ENCODE measurements around the gene AOC2. TPM values are rescaled to one million over a fixed set of nuclear protein-coding genes. Genes with fewer than 3 reads are reported as not detected.
A peak's percentile ranks its signal among the peaks of the same experiment; 100 is the strongest.

Gene AOC2
- total and polyA plus RNA-seq, 9 of the 15 experiments (the other 6 are each of a cell fraction or from before 2014, with no cell fraction given), result 0.08 to 0.91 (median 0.49) TPM

DNA sequence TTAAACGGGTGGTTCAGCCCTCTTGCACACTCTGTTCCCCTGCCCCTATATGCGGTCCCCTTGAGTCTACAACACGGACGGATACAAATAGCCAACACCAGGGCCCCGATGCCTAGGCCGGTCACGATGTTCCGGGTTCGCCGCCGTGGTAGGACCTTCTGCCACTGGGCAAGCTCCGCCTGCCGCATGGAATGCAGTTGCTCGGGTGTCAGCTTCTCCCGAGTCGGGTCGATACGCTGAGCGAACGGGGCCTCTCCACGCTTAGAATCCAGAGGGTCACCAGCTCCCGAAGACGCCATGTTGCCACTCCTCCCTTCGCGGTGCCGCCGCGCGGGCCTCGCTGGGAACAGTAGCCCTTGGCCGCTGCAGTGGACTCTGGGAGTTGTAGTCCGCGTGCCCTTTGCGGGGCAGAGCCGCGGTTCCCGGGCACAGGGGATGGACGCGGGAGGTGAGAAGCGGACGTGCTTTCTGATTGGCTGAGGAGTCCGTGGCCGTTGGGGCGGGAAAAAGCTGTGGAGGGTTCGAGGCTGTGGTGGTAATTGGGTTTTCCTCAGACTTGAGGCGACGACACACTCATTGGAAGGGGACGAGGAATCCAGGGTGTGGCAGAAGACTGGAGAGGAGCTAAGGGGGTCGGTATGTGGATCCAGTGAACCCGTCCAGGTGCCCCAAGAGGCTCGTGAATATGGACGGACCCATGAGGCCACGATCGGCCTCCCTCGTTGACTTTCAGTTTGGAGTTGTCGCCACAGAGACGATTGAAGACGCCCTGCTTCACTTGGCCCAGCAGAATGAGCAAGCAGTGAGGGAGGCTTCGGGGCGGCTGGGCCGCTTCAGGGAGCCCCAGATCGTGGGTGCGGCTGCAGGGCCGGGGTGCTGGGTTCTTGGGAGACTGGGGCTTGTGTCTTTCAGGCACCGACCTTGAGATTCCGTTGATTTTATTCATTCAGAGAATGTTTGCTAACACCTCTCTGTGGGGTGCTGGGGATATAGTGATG, 45.7 kb upstream of the AOC2 start, which contains the start of the genes CNTD1 and COA3 (continued):
- TF ChIP-seq, protein P1, sequence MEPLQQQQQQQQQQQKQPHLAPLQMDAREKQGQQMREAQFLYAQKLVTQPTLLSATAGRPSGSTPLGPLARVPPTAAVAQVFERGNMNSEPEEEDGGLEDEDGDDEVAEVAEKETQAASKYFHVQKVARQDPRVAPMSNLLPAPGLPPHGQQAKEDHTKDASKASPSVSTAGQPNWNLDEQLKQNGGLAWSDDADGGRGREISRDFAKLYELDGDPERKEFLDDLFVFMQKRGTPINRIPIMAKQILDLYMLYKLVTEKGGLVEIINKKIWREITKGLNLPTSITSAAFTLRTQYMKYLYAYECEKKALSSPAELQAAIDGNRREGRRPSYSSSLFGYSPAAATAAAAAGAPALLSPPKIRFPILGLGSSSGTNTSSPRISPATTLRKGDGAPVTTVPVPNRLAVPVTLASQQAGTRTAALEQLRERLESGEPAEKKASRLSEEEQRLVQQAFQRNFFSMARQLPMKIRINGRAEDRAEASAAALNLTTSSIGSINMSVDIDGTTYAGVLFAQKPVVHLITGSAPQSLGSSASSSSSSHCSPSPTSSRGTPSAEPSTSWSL (CRISPR knock-in tag; IDR thresholded peaks at IDR 0.05; ENCODE audit: borderline replicate concordance), result no peak
- TF ChIP-seq TEAD1 (CRISPR knock-in tag; IDR thresholded peaks at IDR 0.05) (peak; percentile 40; a peak in 2 of 4 replicates), SIX5 (IDR thresholded peaks at IDR 0.05; ENCODE audit: borderline replicate concordance in 1 of 2, insufficient read depth in 1 of 2, low read depth in 1 of 2, low read length in 2 of 2) (peak; percentile 82 to 87), CBX3 (IDR thresholded peaks at IDR 0.05; ENCODE audit: borderline replicate concordance in 1 of 2, low read length in 2 of 2) (peak in 1 of 2 experiments; percentile 78; a peak in 1 of 3 replicates), ELF1 (tag; IDR thresholded peaks at IDR 0.05) (peak; percentile 35; the same call in 1 of the 2 replicates), MTA2 (IDR thresholded peaks at IDR 0.05; ENCODE audit: low read depth) (no peak), GTF2E2 (tag; IDR thresholded peaks at IDR 0.05) (no peak), FOXA3 (CRISPR knock-in tag; conservative IDR thresholded peaks at IDR 0.05 in 1 of 2, IDR thresholded peaks at IDR 0.05 in 1 of 2) (peak in 1 of 2 experiments; percentile 61; a peak in 1 of 4 replicates), DNMT1 (IDR thresholded peaks at IDR 0.05) (0 out of 2 replicates have a peak, but pooled peaks have one; percentile 41), MYC (IDR thresholded peaks at IDR 0.05; ENCODE audit: low read depth, low read length) (peak; percentile 80), MYC (CRISPR knock-in tag; IDR thresholded peaks at IDR 0.05; ENCODE audit: borderline replicate concordance, low read depth) (no peak), POLR2AphosphoS5 (IDR thresholded peaks at IDR 0.05; ENCODE audit: control insufficient read depth, insufficient read depth, low read depth, low read length) (peak; percentile 66; the same call in 1 of the 2 replicates)
- TF ChIP-seq, protein P2, sequence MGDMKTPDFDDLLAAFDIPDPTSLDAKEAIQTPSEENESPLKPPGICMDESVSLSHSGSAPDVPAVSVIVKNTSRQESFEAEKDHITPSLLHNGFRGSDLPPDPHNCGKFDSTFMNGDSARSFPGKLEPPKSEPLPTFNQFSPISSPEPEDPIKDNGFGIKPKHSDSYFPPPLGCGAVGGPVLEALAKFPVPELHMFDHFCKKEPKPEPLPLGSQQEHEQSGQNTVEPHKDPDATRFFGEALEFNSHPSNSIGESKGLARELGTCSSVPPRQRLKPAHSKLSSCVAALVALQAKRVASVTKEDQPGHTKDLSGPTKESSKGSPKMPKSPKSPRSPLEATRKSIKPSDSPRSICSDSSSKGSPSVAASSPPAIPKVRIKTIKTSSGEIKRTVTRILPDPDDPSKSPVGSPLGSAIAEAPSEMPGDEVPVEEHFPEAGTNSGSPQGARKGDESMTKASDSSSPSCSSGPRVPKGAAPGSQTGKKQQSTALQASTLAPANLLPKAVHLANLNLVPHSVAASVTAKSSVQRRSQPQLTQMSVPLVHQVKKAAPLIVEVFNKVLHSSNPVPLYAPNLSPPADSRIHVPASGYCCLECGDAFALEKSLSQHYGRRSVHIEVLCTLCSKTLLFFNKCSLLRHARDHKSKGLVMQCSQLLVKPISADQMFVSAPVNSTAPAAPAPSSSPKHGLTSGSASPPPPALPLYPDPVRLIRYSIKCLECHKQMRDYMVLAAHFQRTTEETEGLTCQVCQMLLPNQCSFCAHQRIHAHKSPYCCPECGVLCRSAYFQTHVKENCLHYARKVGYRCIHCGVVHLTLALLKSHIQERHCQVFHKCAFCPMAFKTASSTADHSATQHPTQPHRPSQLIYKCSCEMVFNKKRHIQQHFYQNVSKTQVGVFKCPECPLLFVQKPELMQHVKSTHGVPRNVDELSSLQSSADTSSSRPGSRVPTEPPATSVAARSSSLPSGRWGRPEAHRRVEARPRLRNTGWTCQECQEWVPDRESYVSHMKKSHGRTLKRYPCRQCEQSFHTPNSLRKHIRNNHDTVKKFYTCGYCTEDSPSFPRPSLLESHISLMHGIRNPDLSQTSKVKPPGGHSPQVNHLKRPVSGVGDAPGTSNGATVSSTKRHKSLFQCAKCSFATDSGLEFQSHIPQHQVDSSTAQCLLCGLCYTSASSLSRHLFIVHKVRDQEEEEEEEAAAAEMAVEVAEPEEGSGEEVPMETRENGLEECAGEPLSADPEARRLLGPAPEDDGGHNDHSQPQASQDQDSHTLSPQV (IDR thresholded peaks at IDR 0.05), result peak; percentile 69
- TF ChIP-seq, protein P3, sequence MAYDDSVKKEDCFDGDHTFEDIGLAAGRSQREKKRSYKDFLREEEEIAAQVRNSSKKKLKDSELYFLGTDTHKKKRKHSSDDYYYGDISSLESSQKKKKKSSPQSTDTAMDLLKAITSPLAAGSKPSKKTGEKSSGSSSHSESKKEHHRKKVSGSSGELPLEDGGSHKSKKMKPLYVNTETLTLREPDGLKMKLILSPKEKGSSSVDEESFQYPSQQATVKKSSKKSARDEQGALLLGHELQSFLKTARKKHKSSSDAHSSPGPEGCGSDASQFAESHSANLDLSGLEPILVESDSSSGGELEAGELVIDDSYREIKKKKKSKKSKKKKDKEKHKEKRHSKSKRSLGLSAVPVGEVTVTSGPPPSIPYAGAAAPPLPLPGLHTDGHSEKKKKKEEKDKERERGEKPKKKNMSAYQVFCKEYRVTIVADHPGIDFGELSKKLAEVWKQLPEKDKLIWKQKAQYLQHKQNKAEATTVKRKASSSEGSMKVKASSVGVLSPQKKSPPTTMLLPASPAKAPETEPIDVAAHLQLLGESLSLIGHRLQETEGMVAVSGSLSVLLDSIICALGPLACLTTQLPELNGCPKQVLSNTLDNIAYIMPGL (CRISPR knock-in tag; IDR thresholded peaks at IDR 0.05), result peak; percentile 81; the same call in 1 of the 2 replicates
- TF ChIP-seq, protein P4, sequence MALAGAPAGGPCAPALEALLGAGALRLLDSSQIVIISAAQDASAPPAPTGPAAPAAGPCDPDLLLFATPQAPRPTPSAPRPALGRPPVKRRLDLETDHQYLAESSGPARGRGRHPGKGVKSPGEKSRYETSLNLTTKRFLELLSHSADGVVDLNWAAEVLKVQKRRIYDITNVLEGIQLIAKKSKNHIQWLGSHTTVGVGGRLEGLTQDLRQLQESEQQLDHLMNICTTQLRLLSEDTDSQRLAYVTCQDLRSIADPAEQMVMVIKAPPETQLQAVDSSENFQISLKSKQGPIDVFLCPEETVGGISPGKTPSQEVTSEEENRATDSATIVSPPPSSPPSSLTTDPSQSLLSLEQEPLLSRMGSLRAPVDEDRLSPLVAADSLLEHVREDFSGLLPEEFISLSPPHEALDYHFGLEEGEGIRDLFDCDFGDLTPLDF (CRISPR knock-in tag; IDR thresholded peaks at IDR 0.05), result peak; percentile 83
